GM18868 (cell line): ENCODE data around the gene ATP11A.
"Not testable (repeated sequence)": the region's sequence is repeated elsewhere in the genome, so short reads cannot be mapped to it uniquely, and the experiment has no call there.

Experiments used
- ATAC-seq: cut with Tn5 transposase; IDR thresholded peaks from one replicate; pipeline ENCODE4 v1.9.1; 2021; ENCODE audit warnings: mild to moderate bottlenecking, moderate library complexity; ENCODE audit not compliant: unreplicated experiment

Gene ATP11A

GRCh38 chr13:112851107-112852038 is 161.5 kb downstream of the ATP11A start:
- no peak for ATAC-seq

GRCh38 chr13:112852392-112852791 is 162.6 kb downstream of the ATP11A start:
- ATAC-seq: no peak

GRCh38 chr13:112852808-112853207 is 163.0 kb downstream of the ATP11A start:
- no peak for ATAC-seq

- ATAC-seq: no peak
Observed at GRCh38 chr13:112854321-112854720, 164.5 kb downstream of the ATP11A start.

GRCh38 chr13:112855859-112856258 is 166.0 kb downstream of the ATP11A start:
- no peak for ATAC-seq

- ATAC-seq: no peak
Observed at GRCh38 chr13:112857914-112858490, 168.2 kb downstream of the ATP11A start.

GRCh38 chr13:112859128-112859816 is 169.4 kb downstream of the ATP11A start:
- ATAC-seq: no peak

- ATAC-seq: peak; percentile 91
Observed at GRCh38 chr13:112859817-112860190, 170.0 kb downstream of the ATP11A start.

- no peak for ATAC-seq
Observed at GRCh38 chr13:112861876-112862615, 172.2 kb downstream of the ATP11A start.

GRCh38 chr13:112863356-112863755 is 173.5 kb downstream of the ATP11A start:
- ATAC-seq: not testable (repeated sequence)

GRCh38 chr13:112865478-112865877 is 175.6 kb downstream of the ATP11A start:
- ATAC-seq: not testable (repeated sequence)

- no peak for ATAC-seq
Observed at GRCh38 chr13:112867301-112867711, 177.5 kb downstream of the ATP11A start.

GRCh38 chr13:112868308-112868707 is 178.5 kb downstream of the ATP11A start:
- no peak for ATAC-seq

- no peak for ATAC-seq
Observed at GRCh38 chr13:112869202-112870050, 179.6 kb downstream of the ATP11A start.

GRCh38 chr13:112870051-112870331 is 180.2 kb downstream of the ATP11A start:
- ATAC-seq: no peak

- no peak for ATAC-seq
Observed at GRCh38 chr13:112870737-112871287, 181.0 kb downstream of the ATP11A start.

- ATAC-seq: no peak
Observed at GRCh38 chr13:112871742-112872141, 181.9 kb downstream of the ATP11A start.

GRCh38 chr13:112872657-112873631 is 183.1 kb downstream of the ATP11A start:
- peak; percentile 42 for ATAC-seq
